ENCODE results near the gene SIRPB2.

DNA sequence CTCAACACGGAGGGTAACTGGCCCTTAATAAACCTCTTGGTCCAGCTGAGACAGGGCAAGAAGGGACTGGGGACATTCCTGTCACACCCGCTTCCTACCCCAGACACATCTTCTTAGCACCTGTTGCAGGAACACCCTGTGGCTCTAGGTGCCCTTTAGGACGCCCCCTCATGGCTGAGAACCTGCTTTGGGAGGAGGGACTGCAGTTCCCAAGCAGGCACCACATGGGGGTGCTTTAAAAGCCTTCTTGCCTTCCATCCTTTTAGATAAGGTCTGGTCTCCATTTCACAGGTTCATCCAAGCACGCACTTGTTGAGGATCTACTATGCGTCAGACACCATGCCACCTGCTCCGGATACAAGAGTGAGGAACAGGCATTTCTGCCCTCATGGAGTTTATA lies 51.2 kb downstream of the SIRPB2 start:
- TF ChIP-seq, protein P1, sequence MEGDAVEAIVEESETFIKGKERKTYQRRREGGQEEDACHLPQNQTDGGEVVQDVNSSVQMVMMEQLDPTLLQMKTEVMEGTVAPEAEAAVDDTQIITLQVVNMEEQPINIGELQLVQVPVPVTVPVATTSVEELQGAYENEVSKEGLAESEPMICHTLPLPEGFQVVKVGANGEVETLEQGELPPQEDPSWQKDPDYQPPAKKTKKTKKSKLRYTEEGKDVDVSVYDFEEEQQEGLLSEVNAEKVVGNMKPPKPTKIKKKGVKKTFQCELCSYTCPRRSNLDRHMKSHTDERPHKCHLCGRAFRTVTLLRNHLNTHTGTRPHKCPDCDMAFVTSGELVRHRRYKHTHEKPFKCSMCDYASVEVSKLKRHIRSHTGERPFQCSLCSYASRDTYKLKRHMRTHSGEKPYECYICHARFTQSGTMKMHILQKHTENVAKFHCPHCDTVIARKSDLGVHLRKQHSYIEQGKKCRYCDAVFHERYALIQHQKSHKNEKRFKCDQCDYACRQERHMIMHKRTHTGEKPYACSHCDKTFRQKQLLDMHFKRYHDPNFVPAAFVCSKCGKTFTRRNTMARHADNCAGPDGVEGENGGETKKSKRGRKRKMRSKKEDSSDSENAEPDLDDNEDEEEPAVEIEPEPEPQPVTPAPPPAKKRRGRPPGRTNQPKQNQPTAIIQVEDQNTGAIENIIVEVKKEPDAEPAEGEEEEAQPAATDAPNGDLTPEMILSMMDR (IDR thresholded peaks at IDR 0.05) = no peak
- no peak for TF ChIP-seq POLR2A (IDR thresholded peaks at IDR 0.05)
